K562 (cell line): ENCODE results near the gene DDR2. TPM values are rescaled to one million over a fixed set of nuclear protein-coding genes. Genes with fewer than 3 reads are reported as not detected.

Experiments
- C11orf30 ChIP-seq: fragments of 450-650 bp; IDR thresholded peaks from 2 replicates; pipeline ENCODE4 v1.6.1; 2016; ENCODE audit warnings: low read depth, mild to moderate bottlenecking
- KLF16 ChIP-seq: IDR thresholded peaks from 2 replicates; pipeline ENCODE4 v1.6.1; 2016; ENCODE audit warnings: antibody characterized with exemption
- MTF1 ChIP-seq: fragments of 250-450 bp; sonication (Bioruptor Pico); IDR thresholded peaks from 2 replicates; pipeline ENCODE4 v1.9.0; 2021; ENCODE audit warnings: moderate library complexity, mild to moderate bottlenecking, inconsistent platforms, borderline replicate concordance
- NR0B1 ChIP-seq: fragments of 450-650 bp; IDR thresholded peaks from one replicate; pipeline ENCODE4 v1.6.1; 2018; ENCODE audit warnings: mild to moderate bottlenecking, moderate library complexity; ENCODE audit not compliant: partially characterized antibody
- NR2F6 ChIP-seq: fragments of 450-650 bp; formaldehyde crosslinking; IDR thresholded peaks from 2 replicates; pipeline ENCODE4 v1.4.0; 2020; ENCODE audit warnings: mild to moderate bottlenecking
- PYGO2 ChIP-seq: fragments of 450-650 bp; IDR thresholded peaks from 2 replicates; pipeline ENCODE4 v1.6.1; 2016; ENCODE audit warnings: mild to moderate bottlenecking, missing genetic modification characterization, moderate library complexity, missing compliant biosample characterization
- RAD51 ChIP-seq: fragments of 450-650 bp; IDR thresholded peaks from 2 replicates; pipeline ENCODE4 v1.7.1; 2016; ENCODE audit warnings: low read depth, mild to moderate bottlenecking, borderline replicate concordance
- SIX5 ChIP-seq, 2 experiments: IDR thresholded peaks; 2 replicates each; pipeline ENCODE4 v1.6.1; 2011; ENCODE audit warnings: low read length in 2 of 2, borderline replicate concordance in 1 of 2, low read depth in 1 of 2, mild to moderate bottlenecking in 1 of 2, moderate library complexity in 1 of 2; ENCODE audit not compliant: insufficient read depth in 1 of 2
- ZNF561 ChIP-seq: fragments of 450-650 bp; formaldehyde crosslinking; conservative IDR thresholded peaks from 2 replicates; pipeline ENCODE4 v1.4.0; 2020; ENCODE audit warnings: mild to moderate bottlenecking, moderate library complexity
- polyA plus RNA-seq, 8 experiments: library from polyadenylated mRNA; depleted of rRNA in 4 of 8; stranded (reverse) in 5 of 8; unstranded in 3 of 8; fragments of >200 nt; fragmentation: Nextera tagmentation in 2 of 8; fragmentation: Illumina TruSeq in 1 of 8; extraction: Ambion mirVana in 2 of 8; extraction: Trizol in 1 of 8; gene quantifications; 2 replicates each; pipeline versions ENCODE4 v1.2.1 to v1.2.3, GENCODE V29; 2011 to 2014; ENCODE audit warnings: inconsistent platforms in 1 of 8, missing spikeins in 1 of 8
- total RNA-seq, 7 experiments: library from RNA; depleted of rRNA in 6 of 7; stranded (reverse); fragments of >200 nt in 6 of 7; fragmentation: Illumina TruSeq in 2 of 7; extraction: Trizol in 2 of 7; gene quantifications; 2 replicates each; pipeline versions ENCODE4 v1.2.1 to v1.2.3, GENCODE V29; 2011 to 2021; ENCODE audit warnings: low replicate concordance in 1 of 7
- TF ChIP-seq, protein P1 (sequence below), 2 experiments: fragments of 150-350 bp in 1 of 2; IDR thresholded peaks; 2 replicates each; pipeline ENCODE4 v1.6.1; 2012 to 2016; ENCODE audit warnings: low read depth in 2 of 2, low read length in 2 of 2, mild to moderate bottlenecking in 1 of 2, moderate library complexity in 1 of 2
- TF ChIP-seq, protein P2 (sequence below): fragments of 450-650 bp; IDR thresholded peaks from 2 replicates; pipeline ENCODE4 v1.6.1; 2016; ENCODE audit warnings: missing biosample characterization, missing genetic modification characterization
- TF ChIP-seq, protein P3 (sequence below), 3 experiments: fragments of 200-800 bp in 1 of 3; sonication (Bioruptor generic) in 1 of 3; sonication (generic) in 1 of 3; formaldehyde crosslinking in 1 of 3; IDR thresholded peaks; 2 replicates each; pipeline versions ENCODE4 v1.6.1 to v1.8.0; 2016 to 2022; ENCODE audit warnings: mild to moderate bottlenecking in 2 of 3, missing compliant biosample characterization in 2 of 3, missing genetic modification characterization in 2 of 3, missing genetic modification reagents in 1 of 3

DDR2 gene
- total and polyA plus RNA-seq, 9 of the 15 experiments (the other 6 are each of a cell fraction or from before 2014, with no cell fraction given) = 0.36 to 2.0 (median 1.1) TPM

DNA sequence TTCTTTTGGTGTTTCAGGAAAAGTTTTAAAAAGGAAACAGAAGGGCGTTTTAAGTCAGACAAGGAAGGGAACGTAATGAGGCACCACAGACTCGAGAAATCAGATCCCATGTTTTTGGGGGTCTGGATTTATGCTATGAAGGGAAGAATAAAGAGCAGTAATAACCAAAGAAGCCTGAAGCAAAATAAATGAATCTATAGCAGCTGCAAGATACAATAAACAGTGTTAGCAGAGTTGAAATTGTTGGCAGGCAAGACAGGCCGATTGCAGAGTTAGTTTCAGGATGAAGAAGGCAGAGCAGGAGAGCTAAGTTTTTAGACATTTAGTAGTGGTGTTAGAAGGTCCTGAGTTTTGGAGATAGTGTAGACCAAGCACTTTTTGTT, 425 bp downstream of the DDR2 start (continued):
- TF ChIP-seq, protein P1, sequence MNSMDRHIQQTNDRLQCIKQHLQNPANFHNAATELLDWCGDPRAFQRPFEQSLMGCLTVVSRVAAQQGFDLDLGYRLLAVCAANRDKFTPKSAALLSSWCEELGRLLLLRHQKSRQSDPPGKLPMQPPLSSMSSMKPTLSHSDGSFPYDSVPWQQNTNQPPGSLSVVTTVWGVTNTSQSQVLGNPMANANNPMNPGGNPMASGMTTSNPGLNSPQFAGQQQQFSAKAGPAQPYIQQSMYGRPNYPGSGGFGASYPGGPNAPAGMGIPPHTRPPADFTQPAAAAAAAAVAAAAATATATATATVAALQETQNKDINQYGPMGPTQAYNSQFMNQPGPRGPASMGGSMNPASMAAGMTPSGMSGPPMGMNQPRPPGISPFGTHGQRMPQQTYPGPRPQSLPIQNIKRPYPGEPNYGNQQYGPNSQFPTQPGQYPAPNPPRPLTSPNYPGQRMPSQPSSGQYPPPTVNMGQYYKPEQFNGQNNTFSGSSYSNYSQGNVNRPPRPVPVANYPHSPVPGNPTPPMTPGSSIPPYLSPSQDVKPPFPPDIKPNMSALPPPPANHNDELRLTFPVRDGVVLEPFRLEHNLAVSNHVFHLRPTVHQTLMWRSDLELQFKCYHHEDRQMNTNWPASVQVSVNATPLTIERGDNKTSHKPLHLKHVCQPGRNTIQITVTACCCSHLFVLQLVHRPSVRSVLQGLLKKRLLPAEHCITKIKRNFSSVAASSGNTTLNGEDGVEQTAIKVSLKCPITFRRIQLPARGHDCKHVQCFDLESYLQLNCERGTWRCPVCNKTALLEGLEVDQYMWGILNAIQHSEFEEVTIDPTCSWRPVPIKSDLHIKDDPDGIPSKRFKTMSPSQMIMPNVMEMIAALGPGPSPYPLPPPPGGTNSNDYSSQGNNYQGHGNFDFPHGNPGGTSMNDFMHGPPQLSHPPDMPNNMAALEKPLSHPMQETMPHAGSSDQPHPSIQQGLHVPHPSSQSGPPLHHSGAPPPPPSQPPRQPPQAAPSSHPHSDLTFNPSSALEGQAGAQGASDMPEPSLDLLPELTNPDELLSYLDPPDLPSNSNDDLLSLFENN (IDR thresholded peaks at IDR 0.05; ENCODE audit: low read depth in 2 of 2, low read length in 2 of 2) = peak in 1 of 2 experiments; percentile 84; a peak in 2 of 4 replicates
- TF ChIP-seq PYGO2 (tag) = 0 out of 2 replicates have a peak, but pooled peaks have one; percentile 42
- no peak for TF ChIP-seq KLF16
- TF ChIP-seq ZNF561 (CRISPR knock-in tag) = no peak
- TF ChIP-seq C11orf30 = peak; percentile 14; the same call in 1 of the 2 replicates
- no peak for TF ChIP-seq NR0B1
- TF ChIP-seq SIX5 (IDR thresholded peaks at IDR 0.05; ENCODE audit: borderline replicate concordance in 1 of 2, insufficient read depth in 1 of 2, low read depth in 1 of 2, low read length in 2 of 2) = no peak
- no peak for TF ChIP-seq MTF1 (CRISPR knock-in tag)
- TF ChIP-seq NR2F6 (CRISPR knock-in tag) = no peak
- TF ChIP-seq, protein P2, sequence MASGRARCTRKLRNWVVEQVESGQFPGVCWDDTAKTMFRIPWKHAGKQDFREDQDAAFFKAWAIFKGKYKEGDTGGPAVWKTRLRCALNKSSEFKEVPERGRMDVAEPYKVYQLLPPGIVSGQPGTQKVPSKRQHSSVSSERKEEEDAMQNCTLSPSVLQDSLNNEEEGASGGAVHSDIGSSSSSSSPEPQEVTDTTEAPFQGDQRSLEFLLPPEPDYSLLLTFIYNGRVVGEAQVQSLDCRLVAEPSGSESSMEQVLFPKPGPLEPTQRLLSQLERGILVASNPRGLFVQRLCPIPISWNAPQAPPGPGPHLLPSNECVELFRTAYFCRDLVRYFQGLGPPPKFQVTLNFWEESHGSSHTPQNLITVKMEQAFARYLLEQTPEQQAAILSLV (tag) = no peak
- TF ChIP-seq, protein P3, sequence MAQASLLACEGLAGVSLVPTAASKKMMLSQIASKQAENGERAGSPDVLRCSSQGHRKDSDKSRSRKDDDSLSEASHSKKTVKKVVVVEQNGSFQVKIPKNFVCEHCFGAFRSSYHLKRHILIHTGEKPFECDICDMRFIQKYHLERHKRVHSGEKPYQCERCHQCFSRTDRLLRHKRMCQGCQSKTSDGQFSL (CRISPR knock-in tag; IDR thresholded peaks at IDR 0.05) = no peak
- TF ChIP-seq, protein P3 (tag; IDR thresholded peaks at IDR 0.05) = peak in 1 of 2 experiments; percentile 60; a peak in 1 of 4 replicates
- 0 out of 2 replicates have a peak, but pooled peaks have one; percentile 15 for TF ChIP-seq RAD51
- TF ChIP-seq, all 486 proteins: peak for 18
